HepG2 (cell line): Measurements from ENCODE around the gene PHIP. TPM values are rescaled to one million over a fixed set of nuclear protein-coding genes. Genes with fewer than 3 reads are reported as not detected.

Experiments used
- BORCS8-MEF2B ChIP-seq: sonication (generic); formaldehyde crosslinking; IDR thresholded peaks from 2 replicates; pipeline ENCODE4 v1.8.0; 2022; ENCODE audit warnings: mild to moderate bottlenecking, missing genetic modification reagents
- EHMT2 ChIP-seq: fragments of 200-600 bp; sonication (generic); IDR thresholded peaks from 2 replicates; pipeline ENCODE4 v1.7.0; 2017; ENCODE audit warnings: antibody characterized with exemption, low read depth, low read length, borderline replicate concordance
- EZH2 ChIP-seq: conservative IDR thresholded peaks from 2 replicates; pipeline ENCODE4 v1.6.1; 2012; ENCODE audit warnings: mild to moderate bottlenecking, low read depth, low read length, moderate library complexity
- HMG20A ChIP-seq: IDR thresholded peaks from 2 replicates; pipeline ENCODE4 v1.6.1; 2016; ENCODE audit warnings: borderline replicate concordance
- KDM5B ChIP-seq: sonication (generic); formaldehyde crosslinking; IDR thresholded peaks from 2 replicates; pipeline ENCODE4 v1.4.0; 2020; ENCODE audit warnings: missing genetic modification reagents, mild to moderate bottlenecking, borderline replicate concordance
- MAFG ChIP-seq: sonication (generic); formaldehyde crosslinking; IDR thresholded peaks from 2 replicates; pipeline ENCODE4 v1.5.1; 2020; ENCODE audit warnings: mild to moderate bottlenecking, missing genetic modification reagents
- MLLT10 ChIP-seq: sonication (generic); formaldehyde crosslinking; IDR thresholded peaks from 2 replicates; pipeline ENCODE4 v1.4.0; 2020; ENCODE audit warnings: missing genetic modification reagents
- NFYB ChIP-seq: sonication (generic); formaldehyde crosslinking; IDR thresholded peaks from 2 replicates; pipeline ENCODE4 v1.4.0; 2020; ENCODE audit warnings: missing genetic modification reagents
- PLSCR1 ChIP-seq: sonication (generic); formaldehyde crosslinking; IDR thresholded peaks from 2 replicates; pipeline ENCODE4 v1.5.0; 2020; ENCODE audit warnings: missing genetic modification reagents, mild to moderate bottlenecking, borderline replicate concordance
- SALL2 ChIP-seq: sonication (generic); formaldehyde crosslinking; IDR thresholded peaks from 2 replicates; pipeline ENCODE4 v1.8.1; 2023; ENCODE audit warnings: mild to moderate bottlenecking, missing genetic modification reagents, inconsistent platforms
- SAP130 ChIP-seq: IDR thresholded peaks from 2 replicates; pipeline ENCODE4 v1.6.1; 2016; ENCODE audit warnings: low read depth
- ZEB1 ChIP-seq: IDR thresholded peaks from 2 replicates; pipeline ENCODE4 v1.6.1; 2012; ENCODE audit warnings: mild to moderate bottlenecking, low read depth, inconsistent platforms; ENCODE audit not compliant: insufficient replicate concordance
- ZNF234 ChIP-seq: sonication (generic); formaldehyde crosslinking; conservative IDR thresholded peaks from 2 replicates; pipeline ENCODE4 v1.5.1; 2020; ENCODE audit warnings: mild to moderate bottlenecking, missing genetic modification reagents
- ZNF280D ChIP-seq: sonication (generic); formaldehyde crosslinking; IDR thresholded peaks from 2 replicates; pipeline ENCODE4 v1.5.1; 2020; ENCODE audit warnings: mild to moderate bottlenecking, missing genetic modification reagents
- ZNF33A ChIP-seq: sonication (generic); formaldehyde crosslinking; IDR thresholded peaks from 2 replicates; pipeline ENCODE4 v1.5.1; 2020; ENCODE audit warnings: missing genetic modification reagents, mild to moderate bottlenecking, moderate library complexity, borderline replicate concordance
- ZNF354B ChIP-seq: sonication (generic); formaldehyde crosslinking; IDR thresholded peaks from 2 replicates; pipeline ENCODE4 v1.8.0; 2022; ENCODE audit warnings: mild to moderate bottlenecking, missing genetic modification reagents
- ZNF567 ChIP-seq: sonication (generic); formaldehyde crosslinking; IDR thresholded peaks from 2 replicates; pipeline ENCODE4 v1.8.1; 2023; ENCODE audit warnings: mild to moderate bottlenecking, missing genetic modification reagents, borderline replicate concordance
- polyA plus RNA-seq, 8 experiments: library from polyadenylated mRNA; depleted of rRNA in 3 of 8; stranded (reverse) in 7 of 8; unstranded in 1 of 8; fragments of >200 nt; fragmentation: Illumina TruSeq in 4 of 8; extraction: Trizol in 4 of 8; gene quantifications; 2 replicates each; pipeline versions ENCODE4 v1.2.1 to v1.2.3, GENCODE V29; 2011 to 2016; ENCODE audit warnings: low read depth in 4 of 8, missing spikeins in 1 of 8, mixed read lengths in 1 of 8; ENCODE audit not compliant: insufficient read depth in 1 of 8
- total RNA-seq, 5 experiments: library from RNA; depleted of rRNA; stranded (reverse); fragments of >200 nt; fragmentation: Illumina TruSeq; extraction: Trizol; gene quantifications; 2 replicates each; pipeline ENCODE4 v1.2.3, GENCODE V29; 2016; ENCODE audit warnings: low read depth in 1 of 5
- TF ChIP-seq, protein P1 (sequence below): sonication (generic); formaldehyde crosslinking; IDR thresholded peaks from 2 replicates; pipeline ENCODE4 v1.4.0; 2020; ENCODE audit warnings: missing genetic modification reagents, low read depth, mild to moderate bottlenecking, borderline replicate concordance
- TF ChIP-seq, protein P2 (sequence below): sonication (generic); formaldehyde crosslinking; IDR thresholded peaks from 2 replicates; pipeline ENCODE4 v1.5.1; 2020; ENCODE audit warnings: mild to moderate bottlenecking, missing genetic modification reagents, moderate library complexity

The PHIP gene
- total and polyA plus RNA-seq, 2 of the 13 experiments (the other 11 are each of a cell fraction or from before 2014, with no cell fraction given) = 6.5 to 23.5 TPM

DNA sequence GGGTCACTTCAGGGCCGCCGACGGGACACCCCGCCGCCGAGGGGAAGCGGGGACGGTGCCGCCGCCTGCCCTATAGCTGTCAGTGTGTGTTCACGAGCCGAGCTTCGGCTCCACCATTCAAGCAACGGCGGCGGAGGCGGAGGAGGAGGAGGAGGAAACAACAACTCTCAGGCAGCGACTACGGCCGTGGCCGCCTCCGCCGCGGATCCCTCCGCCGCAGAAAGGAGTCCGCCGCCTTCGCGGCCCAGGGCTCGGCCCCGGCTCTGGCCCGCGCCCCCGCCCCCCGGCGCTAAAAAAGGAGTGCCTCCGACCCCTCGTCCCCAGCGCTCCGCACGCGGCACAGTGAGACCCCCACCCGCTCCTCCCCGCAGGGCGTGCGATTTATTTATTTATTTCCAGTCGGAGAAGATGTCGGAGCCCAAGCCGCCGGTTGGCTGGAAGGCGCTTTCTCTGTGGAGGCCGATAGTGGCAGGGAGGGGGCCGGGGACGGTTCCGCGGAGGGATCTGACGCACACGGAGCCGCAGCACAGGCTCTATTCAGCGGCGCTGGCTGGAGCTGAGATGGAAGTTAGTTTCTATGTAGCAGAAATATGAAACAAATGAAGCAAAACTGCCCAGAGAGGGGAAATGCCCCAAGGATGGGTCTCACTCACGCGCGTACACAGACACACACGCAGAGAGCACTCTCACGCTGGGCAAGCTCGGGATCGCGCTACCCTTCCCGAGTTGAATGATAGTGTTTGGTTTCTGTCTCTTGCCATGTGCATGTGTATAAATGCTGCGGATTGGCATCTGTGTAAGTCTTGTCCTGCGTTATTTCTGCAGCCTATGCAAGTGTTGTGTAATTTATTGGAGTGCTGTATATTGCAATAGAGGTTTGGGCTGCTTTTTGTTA, at the start of gene PHIP (continued):
- TF ChIP-seq MLLT10 (CRISPR knock-in tag) = no peak
- TF ChIP-seq SAP130 (CRISPR knock-in tag) = peak; percentile 80
- no peak for TF ChIP-seq EZH2
- TF ChIP-seq, protein P1, sequence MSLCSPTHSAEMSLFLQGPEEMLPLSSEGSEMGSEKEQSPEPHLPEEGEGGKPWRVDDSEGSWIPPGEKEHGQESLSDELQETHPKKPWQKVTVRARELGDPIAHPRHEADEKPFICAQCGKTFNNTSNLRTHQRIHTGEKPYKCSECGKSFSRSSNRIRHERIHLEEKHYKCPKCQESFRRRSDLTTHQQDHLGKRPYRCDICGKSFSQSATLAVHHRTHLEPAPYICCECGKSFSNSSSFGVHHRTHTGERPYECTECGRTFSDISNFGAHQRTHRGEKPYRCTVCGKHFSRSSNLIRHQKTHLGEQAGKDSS (CRISPR knock-in tag) = 0 out of 2 replicates have a peak, but pooled peaks have one; percentile 44
- no peak for TF ChIP-seq ZNF33A
- TF ChIP-seq ZNF567 (CRISPR knock-in tag) = no peak
- no peak for TF ChIP-seq ZEB1
- TF ChIP-seq BORCS8-MEF2B = peak; percentile 65
- peak; percentile 71; the same call in 1 of the 2 replicates for TF ChIP-seq KDM5B
- TF ChIP-seq ZNF234 (CRISPR knock-in tag) = 0 out of 2 replicates have a peak, but pooled peaks have one; percentile 20
- TF ChIP-seq ZNF354B (CRISPR knock-in tag) = peak; percentile 62; the same call in 1 of the 2 replicates
- TF ChIP-seq SALL2 (CRISPR knock-in tag) = 0 out of 2 replicates have a peak, but pooled peaks have one; percentile 13
- TF ChIP-seq, protein P2, sequence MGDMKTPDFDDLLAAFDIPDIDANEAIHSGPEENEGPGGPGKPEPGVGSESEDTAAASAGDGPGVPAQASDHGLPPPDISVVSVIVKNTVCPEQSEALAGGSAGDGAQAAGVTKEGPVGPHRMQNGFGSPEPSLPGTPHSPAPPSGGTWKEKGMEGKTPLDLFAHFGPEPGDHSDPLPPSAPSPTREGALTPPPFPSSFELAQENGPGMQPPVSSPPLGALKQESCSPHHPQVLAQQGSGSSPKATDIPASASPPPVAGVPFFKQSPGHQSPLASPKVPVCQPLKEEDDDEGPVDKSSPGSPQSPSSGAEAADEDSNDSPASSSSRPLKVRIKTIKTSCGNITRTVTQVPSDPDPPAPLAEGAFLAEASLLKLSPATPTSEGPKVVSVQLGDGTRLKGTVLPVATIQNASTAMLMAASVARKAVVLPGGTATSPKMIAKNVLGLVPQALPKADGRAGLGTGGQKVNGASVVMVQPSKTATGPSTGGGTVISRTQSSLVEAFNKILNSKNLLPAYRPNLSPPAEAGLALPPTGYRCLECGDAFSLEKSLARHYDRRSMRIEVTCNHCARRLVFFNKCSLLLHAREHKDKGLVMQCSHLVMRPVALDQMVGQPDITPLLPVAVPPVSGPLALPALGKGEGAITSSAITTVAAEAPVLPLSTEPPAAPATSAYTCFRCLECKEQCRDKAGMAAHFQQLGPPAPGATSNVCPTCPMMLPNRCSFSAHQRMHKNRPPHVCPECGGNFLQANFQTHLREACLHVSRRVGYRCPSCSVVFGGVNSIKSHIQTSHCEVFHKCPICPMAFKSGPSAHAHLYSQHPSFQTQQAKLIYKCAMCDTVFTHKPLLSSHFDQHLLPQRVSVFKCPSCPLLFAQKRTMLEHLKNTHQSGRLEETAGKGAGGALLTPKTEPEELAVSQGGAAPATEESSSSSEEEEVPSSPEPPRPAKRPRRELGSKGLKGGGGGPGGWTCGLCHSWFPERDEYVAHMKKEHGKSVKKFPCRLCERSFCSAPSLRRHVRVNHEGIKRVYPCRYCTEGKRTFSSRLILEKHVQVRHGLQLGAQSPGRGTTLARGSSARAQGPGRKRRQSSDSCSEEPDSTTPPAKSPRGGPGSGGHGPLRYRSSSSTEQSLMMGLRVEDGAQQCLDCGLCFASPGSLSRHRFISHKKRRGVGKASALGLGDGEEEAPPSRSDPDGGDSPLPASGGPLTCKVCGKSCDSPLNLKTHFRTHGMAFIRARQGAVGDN = peak; percentile 88
- no peak for TF ChIP-seq MAFG (CRISPR knock-in tag)
- no peak for TF ChIP-seq HMG20A
- TF ChIP-seq PLSCR1 (CRISPR knock-in tag) = no peak; the same call in 1 of the 2 replicates
- TF ChIP-seq NFYB (CRISPR knock-in tag) = 0 out of 2 replicates have a peak, but pooled peaks have one; percentile 16
- TF ChIP-seq ZNF280D (CRISPR knock-in tag) = no peak
- no peak for TF ChIP-seq EHMT2
